GM18511 (cell line): Measurements from ENCODE around the gene MIGA2.
A peak's percentile ranks its signal among the peaks of the same experiment; 100 is the strongest.

Experiments used
- ATAC-seq: cut with Tn5 transposase; IDR thresholded peaks from one replicate; pipeline ENCODE4 v1.9.1; 2021; ENCODE audit warnings: mild to moderate bottlenecking, moderate library complexity; ENCODE audit not compliant: unreplicated experiment

The MIGA2 gene

DNA sequence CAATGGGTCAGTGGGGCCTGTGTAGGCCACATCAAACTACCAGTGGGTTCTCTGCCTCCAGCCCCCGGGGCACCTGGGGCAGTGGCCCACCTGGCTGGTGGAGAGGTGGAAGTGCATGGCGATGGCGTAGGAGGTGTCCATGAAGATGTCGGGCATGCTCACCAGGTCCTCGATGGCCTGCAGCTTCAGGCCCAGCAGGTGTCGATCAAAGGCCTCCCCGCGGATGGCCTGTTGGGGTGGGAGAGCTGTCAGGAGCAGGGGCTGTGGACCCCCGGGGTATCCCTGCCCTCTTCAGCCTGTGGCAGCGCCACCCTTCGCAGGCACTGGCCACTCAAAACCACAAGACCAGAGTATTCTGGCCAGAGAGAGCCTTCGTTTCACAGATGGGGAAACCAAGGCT is 59.5 kb downstream of the MIGA2 start:
- ATAC-seq = no peak

DNA sequence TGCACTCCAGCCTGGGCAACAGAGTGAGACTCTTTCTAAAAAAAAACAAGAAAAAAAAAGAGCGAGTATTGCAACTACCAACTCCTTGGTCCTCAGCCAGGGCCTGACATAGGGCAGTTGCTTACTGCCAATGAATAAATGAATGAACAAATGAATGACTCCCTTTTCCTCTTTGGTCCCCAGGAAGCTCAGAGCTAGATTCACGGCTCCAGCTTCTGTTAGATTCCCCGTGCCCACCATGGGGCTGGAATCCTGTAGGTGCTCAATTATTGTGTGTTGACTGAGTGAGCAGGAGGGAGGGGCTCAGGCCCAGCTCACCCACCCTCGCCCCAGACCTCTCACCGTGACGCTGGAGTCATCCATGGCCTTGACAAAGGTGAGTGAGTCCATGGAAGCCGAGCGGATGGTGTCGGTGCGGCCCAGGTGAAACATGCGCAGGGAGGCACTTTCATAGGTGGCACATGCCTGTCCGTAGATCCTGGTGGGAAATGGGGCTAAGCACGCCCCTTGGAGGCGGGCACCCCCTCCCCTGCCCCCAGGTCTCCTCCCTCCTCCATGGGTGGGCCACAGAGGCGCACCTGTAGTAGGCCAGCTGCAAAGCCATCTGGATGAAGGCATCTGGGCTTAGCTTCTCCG is 61.4 kb downstream of the MIGA2 start:
- no peak for ATAC-seq

DNA sequence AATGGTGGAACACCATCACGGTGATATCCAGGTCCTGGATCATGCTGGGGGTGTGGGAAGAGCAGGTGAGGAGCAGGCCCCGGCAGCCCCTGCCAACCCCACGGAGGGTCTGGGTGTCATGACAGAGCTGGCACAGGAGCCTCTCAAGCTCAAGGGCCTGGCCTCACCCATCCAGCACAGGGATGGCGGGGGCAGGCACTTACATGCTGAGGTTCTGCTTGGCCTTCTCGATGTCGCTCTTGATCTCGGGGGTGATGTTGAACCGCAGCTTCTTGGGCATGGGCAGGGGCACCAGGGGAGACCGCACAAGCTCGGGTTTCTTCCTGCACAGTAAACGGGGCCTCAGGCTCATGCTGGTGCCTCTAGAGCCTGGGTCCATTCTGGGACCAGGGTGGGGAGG is 61.9 kb downstream of the MIGA2 start:
- no peak for ATAC-seq

DNA sequence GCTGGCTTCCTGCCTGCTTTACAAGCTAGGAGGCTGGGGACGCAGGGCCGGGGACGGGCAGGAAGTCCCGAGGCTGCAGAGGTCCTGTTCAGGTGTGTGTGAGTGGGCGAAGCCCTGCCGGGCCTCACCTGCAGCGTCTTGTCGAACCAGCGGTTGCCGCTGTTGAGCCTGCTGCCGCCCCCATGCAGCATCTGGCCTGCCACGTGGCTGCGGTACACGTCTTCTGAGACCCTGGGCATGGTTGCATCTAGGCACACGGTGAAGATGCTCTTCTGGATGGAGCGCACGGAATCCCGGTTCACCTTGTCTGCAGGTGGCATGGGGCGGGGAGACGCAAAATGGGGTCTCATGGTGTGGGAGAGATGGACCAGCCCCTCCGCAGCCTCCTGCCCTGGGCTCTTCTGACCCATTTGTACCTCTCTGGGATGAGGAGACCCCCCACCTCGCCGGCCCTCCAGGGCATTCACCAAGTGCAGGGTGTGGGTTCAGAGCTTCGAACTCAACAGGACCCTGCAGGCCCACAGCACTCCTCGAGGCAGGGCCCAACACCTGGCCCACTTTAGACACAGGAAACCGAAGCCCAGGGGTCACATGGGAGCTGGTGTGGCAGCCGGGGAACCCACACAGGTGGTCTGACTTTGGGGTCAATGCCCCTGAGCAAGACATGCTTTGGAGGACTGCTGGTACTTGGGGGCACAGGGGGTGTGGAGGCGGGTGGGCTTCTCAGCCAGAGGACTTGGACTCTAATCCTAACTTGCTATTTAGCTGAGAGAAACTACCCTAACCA is 64.2 kb downstream of the MIGA2 start:
- ATAC-seq = no peak

DNA sequence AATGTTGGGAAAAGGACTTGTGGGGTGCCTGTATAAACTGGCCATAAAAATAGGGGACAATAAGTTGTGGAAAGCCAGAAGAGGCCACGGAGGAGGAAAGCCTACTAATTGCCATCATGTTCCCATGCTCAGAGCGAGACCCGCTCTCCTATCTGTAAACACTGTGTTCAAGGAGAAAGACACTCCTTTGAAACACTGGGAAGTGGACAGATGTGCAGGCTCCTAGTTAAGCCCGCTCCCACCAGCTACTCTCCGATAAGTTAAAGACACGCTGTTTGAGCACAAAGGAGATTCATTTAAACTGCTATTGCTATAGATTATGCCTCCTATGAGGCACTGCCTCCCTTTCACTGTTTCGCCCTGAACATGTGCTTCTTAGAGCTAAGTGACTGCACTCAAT is 64.9 kb downstream of the MIGA2 start:
- no peak for ATAC-seq

DNA sequence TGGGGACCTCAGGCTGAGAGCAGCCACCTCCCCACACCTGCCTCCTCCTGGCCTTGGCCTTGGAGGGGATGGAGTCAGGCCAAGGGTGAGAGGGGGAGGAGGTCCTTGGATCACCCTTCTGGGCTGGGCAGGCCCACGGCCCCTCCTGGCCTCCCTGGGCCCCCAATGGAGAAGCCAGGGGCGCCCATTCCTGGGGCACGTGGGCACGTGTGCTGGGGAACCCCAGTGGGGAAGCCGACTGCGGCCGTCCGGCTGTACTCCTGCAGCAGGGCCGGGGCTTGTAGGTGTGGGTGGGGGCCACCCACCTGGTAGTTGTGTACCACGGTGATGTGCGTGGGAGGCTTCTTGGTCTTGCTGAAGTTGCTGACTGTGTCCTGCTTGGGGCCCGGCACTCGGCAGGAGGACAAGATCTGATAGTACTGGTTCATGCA is 65.7 kb downstream of the MIGA2 start:
- no peak for ATAC-seq

DNA sequence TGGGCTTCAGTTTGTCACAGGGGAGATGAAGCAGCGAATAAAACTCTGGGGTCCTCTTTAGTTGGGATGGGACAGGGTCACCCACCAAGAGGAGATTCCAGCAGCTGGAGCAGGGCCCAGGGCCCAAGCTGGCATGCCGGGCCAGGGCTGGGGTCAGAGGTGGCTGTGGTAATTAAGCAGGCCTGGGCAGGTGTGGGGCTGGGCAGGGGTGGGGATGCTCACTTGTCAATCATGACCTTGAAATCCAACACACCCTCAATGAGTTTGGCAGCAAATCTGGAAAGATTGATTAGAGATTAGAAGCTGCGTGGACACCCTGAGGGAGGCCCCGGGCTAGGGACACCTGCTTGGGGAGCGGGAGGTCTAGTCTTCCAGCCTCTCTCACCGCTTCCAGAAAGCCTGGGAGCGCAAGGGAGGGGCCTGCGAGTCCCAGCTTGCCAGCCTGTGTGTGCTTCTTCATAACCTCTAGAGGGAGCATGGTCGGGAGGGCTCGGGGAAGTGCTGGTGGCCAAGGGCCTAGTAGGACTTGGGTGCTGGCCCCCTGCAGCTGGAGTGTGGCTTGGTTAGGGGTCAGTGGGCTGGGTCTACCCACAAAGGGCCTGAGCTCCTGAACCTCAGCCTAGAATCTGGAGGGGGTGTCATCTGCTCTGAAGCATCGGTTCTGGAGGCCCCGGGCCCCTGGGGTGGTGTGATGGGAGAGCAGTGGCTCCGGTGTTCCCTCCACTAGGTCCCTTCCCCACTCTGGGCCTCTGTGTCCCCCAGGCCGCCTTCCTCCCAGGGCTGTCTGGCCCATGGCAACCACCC is 66.6 kb downstream of the MIGA2 start:
- ATAC-seq = no peak

DNA sequence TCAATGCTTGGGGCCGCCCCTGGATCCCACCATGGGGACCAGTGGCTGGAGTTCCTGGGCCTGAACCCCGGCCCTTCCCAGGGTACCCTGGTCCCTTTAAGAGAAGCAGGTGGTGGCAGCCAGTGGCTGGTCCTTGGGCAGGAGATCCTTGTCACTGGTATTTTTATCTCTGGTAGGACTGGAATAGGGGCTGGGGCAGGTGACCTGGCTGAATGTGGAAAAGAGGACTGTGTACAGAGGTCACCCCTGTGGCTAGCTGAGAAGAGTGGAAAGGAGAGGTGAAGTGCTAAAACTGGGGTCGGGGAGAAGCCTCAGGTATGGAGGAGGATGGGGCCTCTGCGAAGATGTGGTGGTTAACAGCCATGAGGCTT is 67.2 kb downstream of the MIGA2 start:
- ATAC-seq = no peak

DNA sequence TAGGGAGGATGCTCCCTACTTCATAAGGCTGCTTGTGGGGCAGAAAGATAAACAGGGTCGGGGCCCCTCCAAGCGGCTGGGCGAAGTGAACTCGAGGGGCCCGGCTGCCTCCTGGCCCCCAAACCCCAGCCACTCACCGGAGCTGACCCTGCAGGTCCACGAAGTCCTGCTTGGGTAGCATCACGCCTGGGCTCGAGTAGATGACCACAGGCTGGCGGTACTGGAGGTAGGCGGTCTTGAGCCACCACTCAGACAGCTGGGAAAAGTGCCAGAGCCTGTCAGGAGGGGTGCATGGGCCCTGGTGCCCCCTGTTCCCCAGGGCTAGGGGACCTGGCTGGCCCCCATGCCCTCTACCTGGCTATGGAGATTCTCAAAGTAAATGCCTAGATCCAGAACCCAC is 67.6 kb downstream of the MIGA2 start:
- no peak for ATAC-seq

DNA sequence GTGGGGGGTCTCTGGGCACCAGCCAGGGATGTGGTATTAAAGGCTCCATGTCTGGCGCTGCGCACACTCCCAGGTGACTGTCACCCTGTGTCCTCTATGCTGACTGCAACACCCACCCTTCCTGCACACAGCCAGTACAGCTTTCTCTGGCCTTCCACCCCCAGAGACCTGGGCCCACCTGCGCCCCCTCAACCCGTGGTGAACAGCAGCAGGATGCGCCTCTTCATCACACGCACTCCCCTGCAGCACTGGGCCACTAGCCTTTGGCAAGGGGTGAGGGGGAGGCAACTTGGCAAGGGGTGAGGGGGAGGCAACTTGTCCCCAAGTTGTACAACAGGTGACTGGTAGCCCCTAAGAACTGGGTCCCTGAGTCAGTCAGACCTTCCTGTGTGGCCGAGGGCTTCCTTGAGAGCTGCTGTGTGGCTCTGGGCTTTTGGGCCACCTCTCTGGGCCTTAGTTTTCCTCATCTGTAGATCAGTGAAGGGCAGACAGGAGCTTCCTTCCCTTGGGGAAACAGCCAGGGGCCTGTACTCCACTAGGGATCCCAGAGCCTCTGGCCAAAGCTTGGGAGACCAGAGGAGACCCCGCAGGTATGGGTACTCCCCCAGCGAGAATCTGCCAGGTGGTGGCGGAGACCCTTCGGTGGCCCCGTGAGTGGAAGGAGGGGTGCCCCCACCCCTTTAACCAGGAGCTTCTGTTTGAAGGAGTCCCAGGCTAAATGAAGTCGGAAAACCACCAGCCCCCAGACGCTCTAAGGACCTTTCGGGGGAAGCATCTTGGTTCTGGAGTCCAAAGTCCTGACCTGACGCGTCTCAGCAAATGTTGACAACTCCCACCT is 69.7 kb downstream of the MIGA2 start:
- no peak for ATAC-seq

DNA sequence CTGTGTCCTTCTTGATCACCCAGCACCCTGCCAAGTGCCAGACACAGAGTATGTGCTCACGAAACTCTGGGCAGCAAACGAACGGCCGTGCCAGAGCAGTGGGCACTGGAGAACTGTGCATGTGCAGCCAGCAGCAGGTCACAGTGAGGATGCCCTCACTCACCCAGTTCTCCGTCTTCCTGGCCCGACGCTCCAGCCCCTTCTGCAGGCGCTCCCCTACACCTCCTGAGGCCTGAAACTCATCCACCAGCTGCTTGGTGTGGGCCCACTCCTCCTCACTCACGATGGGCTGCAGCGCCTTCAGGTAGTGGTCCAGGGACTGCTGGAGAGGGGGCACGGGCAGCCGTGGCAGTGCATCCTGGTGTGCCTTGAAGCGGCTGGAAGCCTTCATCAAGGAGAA is 71.2 kb downstream of the MIGA2 start:
- no peak for ATAC-seq

DNA sequence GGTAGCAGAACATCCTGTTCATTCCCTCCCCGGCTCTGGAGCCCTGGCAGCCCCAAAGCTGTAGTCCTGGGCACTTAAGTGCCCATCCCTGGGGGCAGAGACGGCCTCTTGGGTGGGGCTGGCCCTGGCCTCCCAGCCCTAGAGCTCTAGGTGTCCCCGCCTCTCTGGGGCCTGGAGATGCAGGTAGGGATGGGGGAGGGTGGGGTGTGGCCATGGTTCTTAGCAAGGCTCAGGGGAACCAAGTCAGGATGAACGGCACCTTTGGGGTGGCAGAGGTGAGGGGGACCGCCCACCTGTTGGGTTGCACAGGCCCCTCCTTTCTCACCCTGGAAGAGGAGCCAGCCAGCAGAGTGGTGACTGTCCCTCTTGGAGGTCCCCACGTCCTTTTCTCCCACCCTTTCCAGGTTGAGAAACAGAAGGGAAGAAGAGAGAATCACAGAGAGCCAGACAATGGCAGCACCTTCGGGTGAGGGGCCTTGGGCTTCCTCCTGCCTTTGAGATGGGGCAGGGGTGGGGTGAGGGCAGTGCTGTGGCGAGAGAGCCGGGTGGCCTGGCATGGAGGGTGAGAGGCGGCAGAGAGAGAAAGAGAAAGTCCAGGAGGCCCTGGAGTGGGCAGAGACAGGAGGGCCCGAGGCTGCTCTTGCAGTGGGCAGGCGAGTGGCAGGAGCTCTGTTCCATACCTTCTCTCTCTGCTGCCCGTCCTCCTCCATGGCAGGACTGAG is 71.8 kb downstream of the MIGA2 start:
- no peak for ATAC-seq

DNA sequence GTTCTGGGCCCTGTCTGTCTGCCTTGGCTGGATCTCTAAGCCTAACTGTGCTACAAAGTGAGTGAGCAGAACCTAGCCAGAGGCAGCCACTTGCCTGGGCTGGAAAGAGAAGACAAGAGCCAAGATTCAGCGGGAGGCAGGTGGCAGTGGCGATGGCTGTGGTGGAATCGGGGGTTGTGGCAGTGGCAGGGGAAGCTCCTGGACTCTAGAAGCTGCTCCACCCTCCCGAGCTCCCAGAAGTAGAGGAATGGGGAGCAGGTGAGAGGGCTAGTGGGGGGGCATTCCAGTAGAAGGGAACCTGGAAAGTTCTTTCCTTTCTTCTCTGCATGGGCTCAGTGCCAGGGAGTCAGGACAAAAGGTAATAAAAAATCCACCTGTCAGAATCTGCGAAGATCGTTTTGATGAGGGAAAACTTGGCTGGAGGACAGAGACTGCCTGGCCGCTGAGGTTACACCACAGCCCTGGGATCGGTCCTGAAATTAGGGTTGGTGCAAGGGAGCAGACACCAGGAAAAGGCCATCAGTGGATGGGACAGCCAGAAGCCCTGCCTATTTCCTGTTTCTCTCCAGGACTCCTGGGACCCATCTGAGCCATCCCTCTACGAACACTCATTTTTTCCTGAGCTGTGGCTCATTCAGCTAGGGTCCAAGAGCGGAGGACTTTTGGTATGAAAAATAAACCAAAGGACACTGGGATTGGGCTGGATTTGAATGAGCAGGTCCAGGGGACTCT is 72.5 kb downstream of the MIGA2 start:
- ATAC-seq = no peak

DNA sequence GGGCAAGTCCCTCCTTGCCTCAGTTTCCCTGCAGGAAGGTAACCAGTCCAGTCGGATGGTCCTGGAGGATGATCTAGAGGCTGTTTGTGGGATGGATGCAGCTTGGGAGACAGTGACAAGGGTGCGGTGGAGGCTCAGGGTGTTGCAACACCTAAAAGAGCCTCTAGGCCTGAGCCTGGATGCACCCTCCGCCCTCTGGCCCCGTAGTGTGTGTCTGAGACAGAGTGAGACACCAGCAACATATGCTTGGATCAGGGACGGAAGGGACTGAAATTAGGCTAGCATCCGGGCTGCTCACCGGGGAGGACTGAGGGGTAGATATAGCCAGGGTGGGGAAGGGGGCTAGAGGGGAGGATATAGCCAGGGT is 73.1 kb downstream of the MIGA2 start:
- ATAC-seq = no peak

DNA sequence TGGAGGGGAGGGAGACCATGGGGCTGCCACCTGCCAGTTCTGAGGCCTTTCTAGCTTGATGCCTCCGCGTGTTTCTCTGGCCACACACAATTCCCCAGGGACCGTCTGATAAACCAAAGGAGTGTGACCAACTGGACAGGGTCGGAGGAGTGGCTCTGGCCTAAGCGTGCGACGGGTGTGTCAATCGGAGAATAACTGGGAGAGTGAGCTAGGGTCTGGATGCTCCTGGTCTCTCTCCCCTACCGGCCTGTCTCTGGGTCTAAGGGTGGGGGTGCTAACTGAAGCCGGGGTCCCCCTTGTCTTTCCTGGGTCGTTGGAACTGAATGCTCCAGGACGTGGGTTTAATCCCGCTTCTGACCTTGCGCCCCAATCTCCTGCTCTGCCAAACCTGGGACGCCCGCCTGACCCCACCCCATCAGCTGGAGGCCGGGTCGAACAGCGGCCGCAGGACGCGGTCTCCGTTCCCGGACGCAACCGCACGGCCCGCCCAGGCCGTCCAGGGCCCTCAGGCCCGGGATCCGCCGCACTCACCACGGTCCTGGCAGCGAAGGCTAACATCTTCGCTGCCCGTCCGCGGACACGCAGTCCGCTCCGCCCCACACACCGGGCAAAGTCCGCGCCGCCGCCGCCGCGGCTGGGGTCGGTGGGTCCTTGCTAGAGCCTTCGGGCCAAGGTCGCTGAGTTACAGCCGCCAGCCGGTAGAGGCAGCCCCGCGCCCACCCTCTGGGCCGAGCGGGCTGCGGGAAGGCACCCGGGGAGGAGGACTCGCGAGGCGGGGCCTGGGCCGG is 73.7 kb downstream of the MIGA2 start:
- ATAC-seq = no peak

DNA sequence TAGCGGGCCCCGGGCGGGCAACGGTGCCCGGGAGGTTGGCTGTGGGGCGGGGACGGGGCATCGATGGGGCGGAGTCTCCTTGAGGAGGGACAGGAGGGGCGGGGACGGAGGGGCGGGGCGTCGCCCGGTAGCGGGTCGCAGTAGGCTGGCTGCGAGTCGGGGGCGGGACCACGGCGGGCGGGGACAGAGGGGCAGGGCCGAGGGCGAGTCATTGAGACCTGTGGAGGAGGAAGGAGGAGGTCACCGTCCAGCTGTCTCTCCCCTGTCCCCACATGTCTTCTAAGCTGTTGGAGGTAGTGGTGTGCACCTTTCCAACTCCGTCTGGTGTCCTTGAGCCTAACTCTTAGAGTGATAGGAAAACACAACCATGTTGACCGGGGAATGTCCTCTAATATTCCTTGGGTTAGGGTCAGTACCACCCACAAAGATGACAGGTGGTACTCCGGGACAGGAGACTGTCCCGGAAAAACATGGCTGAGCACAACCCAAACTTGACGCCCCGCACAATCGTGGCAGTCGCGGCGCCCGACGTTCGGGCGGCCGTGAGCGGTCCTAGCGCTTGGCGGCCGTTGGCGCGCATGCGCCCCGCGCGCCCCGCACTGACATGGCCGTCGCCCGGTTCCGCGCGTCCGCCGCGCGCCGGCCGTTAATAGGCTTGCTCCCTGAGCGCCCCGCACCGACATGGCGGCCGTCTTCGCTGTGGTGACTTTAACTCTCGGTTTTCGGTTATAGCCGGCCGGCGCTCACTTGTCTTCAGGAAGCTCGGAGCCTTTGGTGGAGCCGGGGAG is 74.5 kb downstream of the MIGA2 start, which contains the start of the genes CRAT and PTPA:
CRAT (minus strand) TSS at position 54 of the 788 bp plus-strand sequence. CDS start 284 bp downstream, outside the sequence.
PTPA (plus strand) TSS at position 676 of the 788 bp plus-strand sequence. CDS start 186 bp downstream, outside the sequence.
- ATAC-seq = peak; percentile 83

DNA sequence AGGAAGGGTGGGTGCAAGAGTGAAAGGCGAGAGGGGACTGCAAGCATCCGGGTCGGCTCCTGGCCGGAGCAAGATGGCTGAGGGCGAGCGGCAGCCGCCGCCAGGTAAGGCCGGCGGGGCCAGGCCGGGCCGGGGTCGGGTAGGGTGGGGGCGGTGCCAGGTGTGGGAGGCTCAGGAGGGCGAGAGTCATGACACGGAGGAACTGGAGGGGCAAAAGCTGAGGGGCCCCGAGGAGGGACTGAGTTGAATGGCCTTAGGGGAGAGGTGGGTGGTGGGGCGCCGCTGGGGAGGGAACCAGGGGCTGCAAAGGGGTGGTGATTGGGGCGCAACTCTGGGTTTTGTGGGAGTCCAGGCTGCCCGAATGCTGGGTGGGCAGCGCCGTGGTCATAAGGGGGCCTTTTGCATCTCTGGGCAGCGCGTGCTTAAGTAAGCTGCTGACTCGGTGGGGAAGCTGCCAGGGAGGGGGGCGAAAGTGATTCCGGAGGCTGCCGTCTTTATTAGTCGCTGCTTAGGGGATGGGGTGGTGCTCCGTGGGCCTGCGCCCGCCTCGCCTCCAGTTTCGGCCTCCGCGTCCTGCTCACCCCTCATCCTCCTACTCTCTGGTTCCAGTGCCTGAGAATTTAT is 75.2 kb downstream of the MIGA2 start:
- ATAC-seq = no peak
